Measurements from ENCODE around the gene B4GALNT1. TPM values are rescaled to one million over a fixed set of nuclear protein-coding genes. Genes with fewer than 3 reads are reported as not detected.
"Not testable (repeated sequence)": the region's sequence is repeated elsewhere in the genome, so short reads cannot be mapped to it uniquely, and the experiment has no call there.

B4GALNT1 gene
- polyA plus RNA-seq, 2 of the 4 experiments (the other 2 are of a cell fraction), result 25.7 to 35.1 TPM

- WGBS (ENCODE audit: missing lambda C conversion rate), result 84% methylated on average over 19 of the region's 29 CpGs
- TF ChIP-seq HEYL (CRISPR knock-in tag; IDR thresholded peaks at IDR 0.05) (no peak), SMC3 (IDR thresholded peaks at IDR 0.05) (no peak), FOSL2 (IDR thresholded peaks at IDR 0.05) (no peak), FOSL2 (CRISPR knock-in tag; IDR thresholded peaks at IDR 0.05) (no peak), RNF2 (IDR thresholded peaks at IDR 0.05; ENCODE audit: borderline replicate concordance, low read depth) (no peak), CBX2 (IDR thresholded peaks at IDR 0.05; ENCODE audit: borderline replicate concordance, low read depth) (no peak), MYC (IDR thresholded peaks at IDR 0.05; ENCODE audit: borderline replicate concordance, low read length) (no peak), NR3C1 (IDR thresholded peaks at IDR 0.05) (no peak), ZSCAN20 (CRISPR knock-in tag; IDR thresholded peaks at IDR 0.05) (no peak), RFX5 (IDR thresholded peaks at IDR 0.05) (no peak), CBX8 (IDR thresholded peaks at IDR 0.05) (no peak), HOXB13 (CRISPR knock-in tag; IDR thresholded peaks at IDR 0.05; ENCODE audit: low read depth) (no peak), PBX3 (IDR thresholded peaks at IDR 0.05) (no peak), BHLHE40 (IDR thresholded peaks at IDR 0.05; ENCODE audit: low read depth, low read length) (no peak), ELK1 (IDR thresholded peaks at IDR 0.05; ENCODE audit: low read depth, low read length) (no peak), KDM5A (IDR thresholded peaks at IDR 0.05) (no peak), ATOH8 (CRISPR knock-in tag; IDR thresholded peaks at IDR 0.05; ENCODE audit: low read depth) (no peak), USF2 (IDR thresholded peaks at IDR 0.05) (no peak)
- FAIRE-seq (no peak), ATAC-seq (no peak), DNase-seq (ENCODE audit: low read depth in 1 of 2, low spot score in 1 of 2) (no peak)
- H3K9me3 ChIP-seq, result no peaks in the 10 kb centered on the region
- H3K27ac ChIP-seq, result no peak overlapping the region
- no peaks in the 10 kb centered on the region for H3K4me1 ChIP-seq
- POLR2A ChIA-PET, result no interaction called here
- CTCF ChIA-PET, result interaction anchor here (1.5 to 1.6 kb wide), 2 partner anchors 19 to 51 kb away, joined by 3 to 6 read pairs; partner anchors contain the start of gene OS9
- no peak overlapping the region for H3K4me2 ChIP-seq
- no peak overlapping the region for H3K4me3 ChIP-seq
These were observed 41.7 kb upstream of the B4GALNT1 start for GRCh38 chr12:57674691-57675090.

- no peak for ATAC-seq
- POLR2A ChIA-PET, result no interaction called here
These were observed 39.8 kb upstream of the B4GALNT1 start for GRCh38 chr12:57672801-57673200.

GRCh38 chr12:57671811-57672210 is 38.8 kb upstream of the B4GALNT1 start:
- H3K4me3 ChIP-seq; H3K27ac ChIP-seq; POLR2A ChIA-PET; DNase-seq (ENCODE audit: low read depth in 1 of 2, low spot score in 1 of 2); H3K4me2 ChIP-seq; H3K9me3 ChIP-seq; ATAC-seq; FAIRE-seq; H3K4me1 ChIP-seq: not testable (repeated sequence)
- CTCF ChIA-PET, result interaction anchor here (0.6 to 2.8 kb wide), 5 partner anchors 11 to 89 kb away, joined by 3 to 10 read pairs (median 4); partner anchors contain the start of gene OS9
- 83% methylated on average over 3 of the region's 3 CpGs for WGBS (ENCODE audit: missing lambda C conversion rate)

More at GRCh38 chr12:57672801-57673200, 39.8 kb upstream of the B4GALNT1 start:
- Histone ChIP-seq H3K9me3 (no peaks in the 10 kb centered on the region), H3K4me1 (no peaks in the 10 kb centered on the region), H3K4me2 (no peak overlapping the region), H3K27ac (no peak overlapping the region), H3K4me3 (no peak overlapping the region)
- FAIRE-seq (no peak), DNase-seq (ENCODE audit: low read depth in 1 of 2, low spot score in 1 of 2) (no peak)
- CTCF ChIA-PET, result interaction anchor here (0.6 to 2.8 kb wide), 4 partner anchors 14 to 90 kb away, joined by 3 to 10 read pairs (median 3); no protein-coding TSS in a partner anchor
- TF ChIP-seq RCOR1 (IDR thresholded peaks at IDR 0.05; ENCODE audit: low read depth, low read length), result no peak
- TF ChIP-seq RARB (CRISPR knock-in tag; IDR thresholded peaks at IDR 0.05), result no peak
- TF ChIP-seq FOSL2 (IDR thresholded peaks at IDR 0.05), result no peak
- no peak for TF ChIP-seq FOSL2 (CRISPR knock-in tag; IDR thresholded peaks at IDR 0.05)
- no peak for TF ChIP-seq FOSB (CRISPR knock-in tag; IDR thresholded peaks at IDR 0.05)
- no peak for TF ChIP-seq ZNF302 (CRISPR knock-in tag; IDR thresholded peaks at IDR 0.05)
- no peak for TF ChIP-seq HOXB13 (CRISPR knock-in tag; IDR thresholded peaks at IDR 0.05; ENCODE audit: low read depth)
- TF ChIP-seq ZFP36 (IDR thresholded peaks at IDR 0.05; ENCODE audit: borderline replicate concordance, partially characterized antibody), result no peak
- no peak for TF ChIP-seq CEBPB (IDR thresholded peaks at IDR 0.05)
- no peak for TF ChIP-seq PHF8 (IDR thresholded peaks at IDR 0.05; ENCODE audit: borderline replicate concordance, low read depth)
- no peak for TF ChIP-seq JUN (IDR thresholded peaks at IDR 0.05)
- no peak for TF ChIP-seq TFCP2L1 (CRISPR knock-in tag; IDR thresholded peaks at IDR 0.05)
- TF ChIP-seq EHMT2 (IDR thresholded peaks at IDR 0.05; ENCODE audit: low read depth), result no peak
- TF ChIP-seq SMC3 (IDR thresholded peaks at IDR 0.05), result no peak
- TF ChIP-seq CTCF (IDR thresholded peaks at IDR 0.05), result no peak
- WGBS (ENCODE audit: missing lambda C conversion rate), result 37% methylated on average over 6 of the region's 6 CpGs

Measured in A549 (cell line).